Measurements from ENCODE around the gene SWAP70.

SWAP70 gene

DNA sequence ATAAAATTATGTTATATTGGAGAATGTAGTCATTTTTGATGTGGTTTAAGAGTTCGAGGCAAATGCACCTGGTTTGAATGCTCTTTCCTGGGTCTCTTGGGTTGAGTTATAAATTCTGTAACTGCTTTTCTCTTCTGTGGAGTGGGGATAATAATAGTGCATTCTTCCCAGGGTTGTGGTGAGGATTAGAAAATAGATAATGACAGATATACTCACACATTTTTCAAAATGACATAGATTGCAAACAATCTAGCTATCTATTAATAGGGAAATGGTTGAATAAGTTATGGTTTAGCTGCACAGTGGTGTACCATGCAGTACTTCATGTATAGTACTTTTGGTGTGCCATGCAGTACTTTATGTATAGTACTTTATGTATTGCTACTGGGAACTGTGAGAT lies 67.4 kb downstream of the SWAP70 start:
- H2BK12ac ChIP-seq (ENCODE audit: low read length): no peak overlapping the region
- no peaks in the 10 kb centered on the region for H3K9me3 ChIP-seq (ENCODE audit: insufficient read depth, low read depth, low read length)
- no peak for DNase-seq
- H3K18ac ChIP-seq (ENCODE audit: low read length): no peak overlapping the region
- H2AK5ac ChIP-seq (ENCODE audit: low read length): no peak overlapping the region
- no peak overlapping the region for H4K91ac ChIP-seq (ENCODE audit: low read depth, low read length)
- H3K79me1 ChIP-seq (ENCODE audit: low read length): no peaks in the 10 kb centered on the region
- peaks cover 10 to 18% of the 10 kb centered on the region in 2 experiments for H3K36me3 ChIP-seq (ENCODE audit: control insufficient read depth in 1 of 2, insufficient read depth in 2 of 2, low read length in 2 of 2)
- no peak overlapping the region for H3K27ac ChIP-seq (ENCODE audit: low read depth, low read length)
- H3K4me3 ChIP-seq (ENCODE audit: low read depth, low read length): no peak overlapping the region
- H3K4me1 ChIP-seq (ENCODE audit: control insufficient read depth in 1 of 2, insufficient read depth in 2 of 2, low read length in 2 of 2): no peaks in the 10 kb centered on the region
- no peak overlapping the region for H2AFZ ChIP-seq (ENCODE audit: insufficient read depth, low read length, poor library complexity)
- no peak overlapping the region for H3K23ac ChIP-seq (ENCODE audit: low read length)
- H3K9ac ChIP-seq (ENCODE audit: low read length): no peak overlapping the region
- WGBS (ENCODE audit: extremely low coverage, insufficient coverage, insufficient read length): 100% methylated on average over 1 of the region's 1 CpG
- H4K12ac ChIP-seq (ENCODE audit: low read depth, low read length): no peak overlapping the region
- no peak overlapping the region for H3K4me2 ChIP-seq (ENCODE audit: low read length)
- no peaks in the 10 kb centered on the region for H3K27me3 ChIP-seq (ENCODE audit: insufficient read depth, low read length)
- H4K8ac ChIP-seq (ENCODE audit: low read depth, low read length): no peak overlapping the region
- H3K14ac ChIP-seq (ENCODE audit: low read length): no peak overlapping the region
- no peak overlapping the region for H2BK120ac ChIP-seq (ENCODE audit: insufficient read depth, low read length, poor library complexity)
- no peaks in the 10 kb centered on the region for H3K79me2 ChIP-seq (ENCODE audit: control insufficient read depth, insufficient read depth, low read length, poor library complexity)
- H2BK5ac ChIP-seq (ENCODE audit: low read depth, low read length, poor library complexity): no peak overlapping the region
- H3K4ac ChIP-seq (ENCODE audit: low read depth, low read length): no peak overlapping the region

DNA sequence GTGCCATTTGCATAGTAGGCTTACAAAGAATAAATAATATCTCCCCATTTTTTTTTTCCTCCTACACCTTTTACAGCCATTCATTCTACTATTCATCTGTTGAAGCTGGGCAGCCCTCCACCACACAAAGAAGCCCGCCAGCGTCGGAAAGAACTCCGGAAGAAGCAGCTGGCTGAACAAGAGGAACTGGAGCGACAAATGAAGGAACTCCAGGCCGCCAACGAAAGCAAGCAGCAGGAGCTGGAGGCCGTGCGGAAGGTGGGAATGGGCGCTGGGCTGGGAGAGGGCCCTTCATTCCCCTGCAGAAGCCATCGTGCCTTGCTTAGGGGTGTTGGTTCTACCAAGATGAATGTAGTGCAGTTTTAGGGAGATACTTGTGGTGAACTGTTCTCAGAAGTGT lies 68.6 kb downstream of the SWAP70 start:
- Histone ChIP-seq H3K4me3 (ENCODE audit: low read depth, low read length) (peak overlapping the region; percentile 20), H3K18ac (ENCODE audit: low read length) (no peak overlapping the region), H3K79me1 (ENCODE audit: low read length) (no peaks in the 10 kb centered on the region), H3K4ac (ENCODE audit: low read depth, low read length) (no peak overlapping the region), H2BK120ac (ENCODE audit: insufficient read depth, low read length, poor library complexity) (no peak overlapping the region), H2BK5ac (ENCODE audit: low read depth, low read length, poor library complexity) (no peak overlapping the region), H2AK5ac (ENCODE audit: low read length) (no peak overlapping the region), H3K27ac (ENCODE audit: low read depth, low read length) (no peak overlapping the region), H4K8ac (ENCODE audit: low read depth, low read length) (no peak overlapping the region), H3K36me3 (ENCODE audit: control insufficient read depth in 1 of 2, insufficient read depth in 2 of 2, low read length in 2 of 2) (peaks cover 9 to 20% of the 10 kb centered on the region in 2 experiments), H3K79me2 (ENCODE audit: control insufficient read depth, insufficient read depth, low read length, poor library complexity) (no peaks in the 10 kb centered on the region), H2AFZ (ENCODE audit: insufficient read depth, low read length, poor library complexity) (no peak overlapping the region), H3K4me2 (ENCODE audit: low read length) (no peak overlapping the region), H3K14ac (ENCODE audit: low read length) (no peak overlapping the region), H3K9ac (ENCODE audit: low read length) (no peak overlapping the region), H3K4me1 (ENCODE audit: control insufficient read depth in 1 of 2, insufficient read depth in 2 of 2, low read length in 2 of 2) (no peaks in the 10 kb centered on the region), H3K27me3 (ENCODE audit: insufficient read depth, low read length) (no peaks in the 10 kb centered on the region), H3K23ac (ENCODE audit: low read length) (no peak overlapping the region), H4K12ac (ENCODE audit: low read depth, low read length) (no peak overlapping the region), H2BK12ac (ENCODE audit: low read length) (no peak overlapping the region), H4K91ac (ENCODE audit: low read depth, low read length) (no peak overlapping the region), H3K9me3 (ENCODE audit: insufficient read depth, low read depth, low read length) (no peaks in the 10 kb centered on the region)
- no CpG with 5 or more reads among the region's 11 CpGs for WGBS (ENCODE audit: extremely low coverage, insufficient coverage, insufficient read length)
- DNase-seq: no peak

DNA sequence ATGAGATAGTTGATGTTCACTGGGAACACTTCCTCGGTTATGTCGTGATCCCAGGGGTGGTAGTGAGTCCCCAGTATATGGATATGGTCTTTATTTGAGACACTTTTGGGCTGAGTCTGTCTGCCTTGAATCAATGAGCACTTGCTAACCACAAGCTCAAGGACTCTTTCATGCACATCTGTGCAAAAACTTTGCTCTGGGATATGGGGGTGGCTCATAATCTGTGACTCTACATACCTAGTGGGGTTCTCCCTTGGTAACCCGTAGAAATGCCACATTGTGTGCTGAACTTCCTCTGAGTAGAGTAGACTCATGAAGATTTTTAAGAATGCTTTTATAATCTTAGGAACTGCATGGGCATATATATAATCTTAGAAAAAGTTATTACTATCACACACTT lies 69.3 kb downstream of the SWAP70 start:
- no peak overlapping the region for H3K4ac ChIP-seq (ENCODE audit: low read depth, low read length)
- no peak overlapping the region for H4K91ac ChIP-seq (ENCODE audit: low read depth, low read length)
- WGBS (ENCODE audit: extremely low coverage, insufficient coverage, insufficient read length): no CpG with 5 or more reads among the region's 3 CpGs
- H3K9ac ChIP-seq (ENCODE audit: low read length): no peak overlapping the region
- H2BK5ac ChIP-seq (ENCODE audit: low read depth, low read length, poor library complexity): no peak overlapping the region
- H3K9me3 ChIP-seq (ENCODE audit: insufficient read depth, low read depth, low read length): no peaks in the 10 kb centered on the region
- H3K79me1 ChIP-seq (ENCODE audit: low read length): no peaks in the 10 kb centered on the region
- H3K79me2 ChIP-seq (ENCODE audit: control insufficient read depth, insufficient read depth, low read length, poor library complexity): no peaks in the 10 kb centered on the region
- H2BK120ac ChIP-seq (ENCODE audit: insufficient read depth, low read length, poor library complexity): no peak overlapping the region
- no peak overlapping the region for H2AK5ac ChIP-seq (ENCODE audit: low read length)
- no peak overlapping the region for H3K4me3 ChIP-seq (ENCODE audit: low read depth, low read length)
- H3K4me2 ChIP-seq (ENCODE audit: low read length): no peak overlapping the region
- H2BK12ac ChIP-seq (ENCODE audit: low read length): no peak overlapping the region
- H3K14ac ChIP-seq (ENCODE audit: low read length): no peak overlapping the region
- DNase-seq: no peak
- H3K23ac ChIP-seq (ENCODE audit: low read length): no peak overlapping the region
- H2AFZ ChIP-seq (ENCODE audit: insufficient read depth, low read length, poor library complexity): no peak overlapping the region
- no peak overlapping the region for H3K18ac ChIP-seq (ENCODE audit: low read length)
- H4K12ac ChIP-seq (ENCODE audit: low read depth, low read length): no peak overlapping the region
- H3K27ac ChIP-seq (ENCODE audit: low read depth, low read length): no peak overlapping the region
- peaks cover 0 to 2% of the 10 kb centered on the region in 2 experiments for H3K4me1 ChIP-seq (ENCODE audit: control insufficient read depth in 1 of 2, insufficient read depth in 2 of 2, low read length in 2 of 2)
- H3K36me3 ChIP-seq (ENCODE audit: control insufficient read depth in 1 of 2, insufficient read depth in 2 of 2, low read length in 2 of 2): peaks cover 11 to 22% of the 10 kb centered on the region in 2 experiments
- H4K8ac ChIP-seq (ENCODE audit: low read depth, low read length): no peak overlapping the region
- no peaks in the 10 kb centered on the region for H3K27me3 ChIP-seq (ENCODE audit: insufficient read depth, low read length)

DNA sequence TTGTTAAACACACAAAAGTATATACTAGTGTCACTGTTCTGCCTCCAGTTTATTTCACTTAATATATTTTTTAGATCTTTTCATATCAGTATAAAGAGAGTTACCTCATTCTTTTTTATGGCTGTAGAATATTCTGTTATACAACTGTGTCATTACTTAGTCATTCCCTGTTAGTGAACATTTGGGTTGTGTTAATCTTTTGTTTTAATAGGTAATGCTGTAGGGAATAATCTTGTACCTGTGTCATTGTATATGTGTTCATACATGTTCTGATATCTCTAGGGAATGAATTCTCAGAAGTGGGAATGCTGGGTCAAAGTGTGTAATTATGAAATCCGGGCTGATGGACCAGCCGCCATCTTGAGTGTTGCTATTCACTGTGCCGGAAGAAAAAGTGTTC lies 71.4 kb downstream of the SWAP70 start:
- Histone ChIP-seq H3K79me1 (ENCODE audit: low read length) (peaks cover 4% of the 10 kb centered on the region), H3K4me2 (ENCODE audit: low read length) (no peak overlapping the region), H3K4me1 (ENCODE audit: control insufficient read depth in 1 of 2, insufficient read depth in 2 of 2, low read length in 2 of 2) (peaks cover 9 to 10% of the 10 kb centered on the region in 2 experiments), H4K8ac (ENCODE audit: low read depth, low read length) (no peak overlapping the region), H3K14ac (ENCODE audit: low read length) (no peak overlapping the region), H3K23ac (ENCODE audit: low read length) (no peak overlapping the region), H2BK12ac (ENCODE audit: low read length) (no peak overlapping the region), H2BK120ac (ENCODE audit: insufficient read depth, low read length, poor library complexity) (no peak overlapping the region), H3K79me2 (ENCODE audit: control insufficient read depth, insufficient read depth, low read length, poor library complexity) (no peaks in the 10 kb centered on the region), H2BK5ac (ENCODE audit: low read depth, low read length, poor library complexity) (no peak overlapping the region), H3K27me3 (ENCODE audit: insufficient read depth, low read length) (no peaks in the 10 kb centered on the region), H2AFZ (ENCODE audit: insufficient read depth, low read length, poor library complexity) (no peak overlapping the region), H3K4me3 (ENCODE audit: low read depth, low read length) (no peak overlapping the region), H3K9ac (ENCODE audit: low read length) (no peak overlapping the region), H3K9me3 (ENCODE audit: insufficient read depth, low read depth, low read length) (no peaks in the 10 kb centered on the region), H4K12ac (ENCODE audit: low read depth, low read length) (no peak overlapping the region), H3K18ac (ENCODE audit: low read length) (no peak overlapping the region), H3K36me3 (ENCODE audit: control insufficient read depth in 1 of 2, insufficient read depth in 2 of 2, low read length in 2 of 2) (peaks cover 8 to 15% of the 10 kb centered on the region in 2 experiments), H2AK5ac (ENCODE audit: low read length) (no peak overlapping the region), H3K4ac (ENCODE audit: low read depth, low read length) (no peak overlapping the region), H4K91ac (ENCODE audit: low read depth, low read length) (no peak overlapping the region), H3K27ac (ENCODE audit: low read depth, low read length) (no peak overlapping the region)
- no CpG with 5 or more reads among the region's 3 CpGs for WGBS (ENCODE audit: extremely low coverage, insufficient coverage, insufficient read length)
- DNase-seq: peak; percentile 29 to 55
